K562 (cell line): ENCODE measurements around the gene TRIM40. TPM values are rescaled to one million over a fixed set of nuclear protein-coding genes. Genes with fewer than 3 reads are reported as not detected.

Experiments used
- BCLAF1 ChIP-seq, 2 experiments: fragments of 450-650 bp in 1 of 2; IDR thresholded peaks; 2 replicates each; pipeline ENCODE4 v1.6.1; 2011 to 2017; ENCODE audit warnings: low read depth in 2 of 2, antibody characterized with exemption in 1 of 2, borderline replicate concordance in 1 of 2, low read length in 1 of 2, mild to moderate bottlenecking in 1 of 2, mixed read lengths in 1 of 2; ENCODE audit not compliant: control insufficient read depth in 1 of 2
- HDAC8 ChIP-seq: fragments of 450-650 bp; IDR thresholded peaks from 2 replicates; pipeline ENCODE4 v1.6.1; 2016; ENCODE audit warnings: mild to moderate bottlenecking, missing genetic modification characterization, moderate library complexity, missing compliant biosample characterization
- MCM2 ChIP-seq: fragments of 450-650 bp; IDR thresholded peaks from 2 replicates; pipeline ENCODE4 v1.6.1; 2017; ENCODE audit warnings: low read depth, mild to moderate bottlenecking
- RCOR1 ChIP-seq, 2 experiments: IDR thresholded peaks; 2 replicates each; pipeline ENCODE4 v1.6.1; 2012; ENCODE audit warnings: low read depth in 2 of 2, low read length in 2 of 2, borderline replicate concordance in 1 of 2, improper control_type of control experiment in 1 of 2
- TAF1 ChIP-seq: IDR thresholded peaks from 2 replicates; pipeline ENCODE4 v1.6.1; 2011; ENCODE audit warnings: mild to moderate bottlenecking, low read length, moderate library complexity; ENCODE audit not compliant: insufficient read depth, control insufficient read depth, severe bottlenecking; ENCODE audit errors: extremely low read depth
- TFAM ChIP-seq: fragments of 250-450 bp; sonication (Bioruptor Pico); conservative IDR thresholded peaks from 2 replicates; pipeline ENCODE4 v1.5.0; 2021; ENCODE audit warnings: mild to moderate bottlenecking, moderate library complexity
- ZNF76 ChIP-seq: fragments of 250-450 bp; sonication (Bioruptor Pico); IDR thresholded peaks from 2 replicates; pipeline ENCODE4 v1.4.0; 2020; ENCODE audit warnings: mild to moderate bottlenecking, moderate library complexity, borderline replicate concordance
- polyA plus RNA-seq, 8 experiments: library from polyadenylated mRNA; depleted of rRNA in 4 of 8; stranded (reverse) in 5 of 8; unstranded in 3 of 8; fragments of >200 nt; fragmentation: Nextera tagmentation in 2 of 8; fragmentation: Illumina TruSeq in 1 of 8; extraction: Ambion mirVana in 2 of 8; extraction: Trizol in 1 of 8; gene quantifications; 2 replicates each; pipeline versions ENCODE4 v1.2.1 to v1.2.3, GENCODE V29; 2011 to 2014; ENCODE audit warnings: inconsistent platforms in 1 of 8, missing spikeins in 1 of 8
- total RNA-seq, 7 experiments: library from RNA; depleted of rRNA in 6 of 7; stranded (reverse); fragments of >200 nt in 6 of 7; fragmentation: Illumina TruSeq in 2 of 7; extraction: Trizol in 2 of 7; gene quantifications; 2 replicates each; pipeline versions ENCODE4 v1.2.1 to v1.2.3, GENCODE V29; 2011 to 2021; ENCODE audit warnings: low replicate concordance in 1 of 7
- TF ChIP-seq, protein P1 (sequence below): fragments of 200-800 bp; sonication (Bioruptor generic); IDR thresholded peaks from 2 replicates; pipeline ENCODE4 v1.6.1; 2016; ENCODE audit warnings: missing genetic modification characterization, missing compliant biosample characterization
- TF ChIP-seq, protein P2 (sequence below): sonication (generic); formaldehyde crosslinking; IDR thresholded peaks from 2 replicates; pipeline ENCODE4 v1.8.0; 2022; ENCODE audit warnings: missing genetic modification reagents, mild to moderate bottlenecking, borderline replicate concordance

The TRIM40 gene
- total and polyA plus RNA-seq, 9 of the 15 experiments (the other 6 are each of a cell fraction or from before 2014, with no cell fraction given), result 0.04 to 0.08 TPM; not detected in 7

- TF ChIP-seq, protein P1, sequence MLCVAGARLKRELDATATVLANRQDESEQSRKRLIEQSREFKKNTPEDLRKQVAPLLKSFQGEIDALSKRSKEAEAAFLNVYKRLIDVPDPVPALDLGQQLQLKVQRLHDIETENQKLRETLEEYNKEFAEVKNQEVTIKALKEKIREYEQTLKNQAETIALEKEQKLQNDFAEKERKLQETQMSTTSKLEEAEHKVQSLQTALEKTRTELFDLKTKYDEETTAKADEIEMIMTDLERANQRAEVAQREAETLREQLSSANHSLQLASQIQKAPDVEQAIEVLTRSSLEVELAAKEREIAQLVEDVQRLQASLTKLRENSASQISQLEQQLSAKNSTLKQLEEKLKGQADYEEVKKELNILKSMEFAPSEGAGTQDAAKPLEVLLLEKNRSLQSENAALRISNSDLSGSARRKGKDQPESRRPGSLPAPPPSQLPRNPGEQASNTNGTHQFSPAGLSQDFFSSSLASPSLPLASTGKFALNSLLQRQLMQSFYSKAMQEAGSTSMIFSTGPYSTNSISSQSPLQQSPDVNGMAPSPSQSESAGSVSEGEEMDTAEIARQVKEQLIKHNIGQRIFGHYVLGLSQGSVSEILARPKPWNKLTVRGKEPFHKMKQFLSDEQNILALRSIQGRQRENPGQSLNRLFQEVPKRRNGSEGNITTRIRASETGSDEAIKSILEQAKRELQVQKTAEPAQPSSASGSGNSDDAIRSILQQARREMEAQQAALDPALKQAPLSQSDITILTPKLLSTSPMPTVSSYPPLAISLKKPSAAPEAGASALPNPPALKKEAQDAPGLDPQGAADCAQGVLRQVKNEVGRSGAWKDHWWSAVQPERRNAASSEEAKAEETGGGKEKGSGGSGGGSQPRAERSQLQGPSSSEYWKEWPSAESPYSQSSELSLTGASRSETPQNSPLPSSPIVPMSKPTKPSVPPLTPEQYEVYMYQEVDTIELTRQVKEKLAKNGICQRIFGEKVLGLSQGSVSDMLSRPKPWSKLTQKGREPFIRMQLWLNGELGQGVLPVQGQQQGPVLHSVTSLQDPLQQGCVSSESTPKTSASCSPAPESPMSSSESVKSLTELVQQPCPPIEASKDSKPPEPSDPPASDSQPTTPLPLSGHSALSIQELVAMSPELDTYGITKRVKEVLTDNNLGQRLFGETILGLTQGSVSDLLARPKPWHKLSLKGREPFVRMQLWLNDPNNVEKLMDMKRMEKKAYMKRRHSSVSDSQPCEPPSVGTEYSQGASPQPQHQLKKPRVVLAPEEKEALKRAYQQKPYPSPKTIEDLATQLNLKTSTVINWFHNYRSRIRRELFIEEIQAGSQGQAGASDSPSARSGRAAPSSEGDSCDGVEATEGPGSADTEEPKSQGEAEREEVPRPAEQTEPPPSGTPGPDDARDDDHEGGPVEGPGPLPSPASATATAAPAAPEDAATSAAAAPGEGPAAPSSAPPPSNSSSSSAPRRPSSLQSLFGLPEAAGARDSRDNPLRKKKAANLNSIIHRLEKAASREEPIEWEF (CRISPR knock-in tag), result no peak
- no peak for TF ChIP-seq HDAC8
- TF ChIP-seq ZNF76 (CRISPR knock-in tag), result no peak
- no peak for TF ChIP-seq TAF1
- TF ChIP-seq RCOR1 (IDR thresholded peaks at IDR 0.05; ENCODE audit: borderline replicate concordance in 1 of 2, low read depth in 2 of 2, low read length in 2 of 2), result 0 out of 4 replicates have a peak, but pooled peaks of 1 of the 2 experiments have one; percentile 27
- TF ChIP-seq TFAM (CRISPR knock-in tag), result no peak
- TF ChIP-seq, protein P2, sequence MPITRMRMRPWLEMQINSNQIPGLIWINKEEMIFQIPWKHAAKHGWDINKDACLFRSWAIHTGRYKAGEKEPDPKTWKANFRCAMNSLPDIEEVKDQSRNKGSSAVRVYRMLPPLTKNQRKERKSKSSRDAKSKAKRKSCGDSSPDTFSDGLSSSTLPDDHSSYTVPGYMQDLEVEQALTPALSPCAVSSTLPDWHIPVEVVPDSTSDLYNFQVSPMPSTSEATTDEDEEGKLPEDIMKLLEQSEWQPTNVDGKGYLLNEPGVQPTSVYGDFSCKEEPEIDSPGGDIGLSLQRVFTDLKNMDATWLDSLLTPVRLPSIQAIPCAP (CRISPR knock-in tag), result no peak
- no peak for TF ChIP-seq MCM2
- no peak for TF ChIP-seq BCLAF1 (IDR thresholded peaks at IDR 0.05; ENCODE audit: borderline replicate concordance in 1 of 2, control insufficient read depth in 1 of 2, low read depth in 2 of 2, low read length in 1 of 2)
Observed at GRCh38 chr6:30097902-30098768, 37.8 kb upstream of the TRIM40 start (continued).
